ENCODE measurements around the gene IFNAR1.
"Not testable (repeated sequence)": the region's sequence is repeated elsewhere in the genome, so short reads cannot be mapped to it uniquely, and the experiment has no call there.

The IFNAR1 gene

GRCh38 chr21:33308586-33309490 is 15.9 kb upstream of the IFNAR1 start:
- DNase-seq = no peak

DNA sequence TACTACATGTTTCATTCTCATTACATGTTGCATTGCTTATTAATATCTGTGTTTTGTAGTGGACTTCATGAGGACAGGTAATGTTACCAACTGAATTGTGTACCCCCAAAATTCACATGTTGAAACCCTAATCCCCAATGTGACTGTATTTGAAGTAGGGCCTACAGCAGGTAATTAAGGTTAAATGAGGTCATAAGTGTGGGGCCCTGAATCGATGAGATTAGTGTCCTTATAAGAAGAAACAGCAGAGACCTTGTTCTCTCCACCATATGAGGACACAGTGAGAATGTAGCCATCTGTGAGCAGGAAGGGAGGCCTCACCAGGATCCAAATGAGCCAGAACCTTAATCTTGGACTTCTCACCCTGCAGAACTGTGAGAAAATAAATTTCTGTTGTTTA is 15.0 kb upstream of the IFNAR1 start:
- DNase-seq = no peak

DNA sequence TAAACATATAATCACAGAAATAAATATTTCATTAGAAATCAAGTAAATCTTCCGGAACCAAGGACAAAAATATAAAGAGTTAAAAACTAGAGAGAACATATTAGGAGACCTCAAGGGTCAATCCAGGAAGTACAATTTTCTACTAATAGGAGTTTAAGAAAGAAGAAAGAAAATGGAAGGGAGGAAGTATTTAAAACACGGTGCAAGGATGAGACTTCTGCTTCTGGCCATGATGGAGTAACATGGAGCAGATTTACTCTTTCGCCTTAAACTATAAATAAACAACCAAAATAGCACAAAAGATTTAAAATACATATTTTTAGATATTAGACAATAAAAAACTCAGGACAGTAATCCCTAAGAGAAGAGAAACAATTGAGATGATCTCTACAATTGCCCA is 12.6 kb upstream of the IFNAR1 start:
- DNase-seq = no peak

DNA sequence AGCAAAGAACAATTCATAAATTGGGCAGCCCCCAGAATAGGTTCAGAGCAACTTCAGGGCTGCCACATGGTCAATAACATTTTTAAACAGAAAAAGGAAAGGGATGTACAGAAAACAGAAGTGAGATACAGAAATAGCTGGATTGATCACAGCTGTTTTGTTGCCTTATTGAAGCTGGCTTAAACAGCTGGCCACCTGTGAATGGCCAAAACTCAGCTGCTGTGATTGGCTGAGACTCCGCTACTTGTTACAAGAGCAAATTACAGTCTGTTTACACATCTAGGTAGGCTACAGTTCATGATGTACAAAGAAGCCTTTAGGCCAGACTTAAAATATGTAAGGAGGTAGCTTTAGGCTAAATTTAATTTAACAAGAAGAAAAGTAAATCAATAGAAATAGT is 11.6 kb upstream of the IFNAR1 start:
- no peak for DNase-seq

DNA sequence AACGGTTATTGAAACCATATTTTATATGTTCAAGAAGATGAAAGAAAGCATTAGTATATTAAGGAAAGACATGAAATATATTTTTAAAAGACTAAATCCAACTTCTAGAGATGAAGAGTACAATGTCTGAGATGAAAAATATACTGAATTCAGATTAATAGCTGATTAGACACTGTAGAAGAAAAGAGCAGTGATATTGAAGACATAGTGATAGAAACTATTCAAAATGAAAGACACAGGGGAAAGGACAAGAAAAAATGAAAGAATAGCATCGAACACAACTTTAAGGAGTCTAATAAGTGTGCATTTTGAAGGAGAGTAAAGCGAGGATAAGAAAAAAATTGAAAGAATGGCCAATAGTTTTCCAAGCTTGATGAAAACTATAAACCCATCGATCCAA is 11.2 kb upstream of the IFNAR1 start:
- DNase-seq = no peak

DNA sequence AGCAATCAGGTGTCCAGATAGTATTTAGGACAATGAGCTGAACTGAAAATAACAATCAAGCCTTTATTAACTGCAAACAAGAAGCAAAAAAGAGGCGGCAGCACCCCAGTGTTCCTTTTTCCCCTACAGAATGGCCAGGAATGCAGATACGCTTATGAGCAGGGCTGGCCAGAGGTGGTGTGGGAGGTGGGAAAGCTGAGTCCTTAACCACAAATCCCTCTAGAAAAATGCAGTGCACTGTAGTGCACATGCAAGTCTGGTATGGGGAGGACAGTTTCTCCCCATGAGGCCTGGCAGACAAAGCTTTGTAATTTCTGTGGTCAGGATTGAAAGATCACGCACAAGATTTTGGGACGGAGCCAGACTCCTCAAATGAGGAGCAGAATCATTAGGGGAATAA is 10.7 kb upstream of the IFNAR1 start:
- DNase-seq = no peak

DNA sequence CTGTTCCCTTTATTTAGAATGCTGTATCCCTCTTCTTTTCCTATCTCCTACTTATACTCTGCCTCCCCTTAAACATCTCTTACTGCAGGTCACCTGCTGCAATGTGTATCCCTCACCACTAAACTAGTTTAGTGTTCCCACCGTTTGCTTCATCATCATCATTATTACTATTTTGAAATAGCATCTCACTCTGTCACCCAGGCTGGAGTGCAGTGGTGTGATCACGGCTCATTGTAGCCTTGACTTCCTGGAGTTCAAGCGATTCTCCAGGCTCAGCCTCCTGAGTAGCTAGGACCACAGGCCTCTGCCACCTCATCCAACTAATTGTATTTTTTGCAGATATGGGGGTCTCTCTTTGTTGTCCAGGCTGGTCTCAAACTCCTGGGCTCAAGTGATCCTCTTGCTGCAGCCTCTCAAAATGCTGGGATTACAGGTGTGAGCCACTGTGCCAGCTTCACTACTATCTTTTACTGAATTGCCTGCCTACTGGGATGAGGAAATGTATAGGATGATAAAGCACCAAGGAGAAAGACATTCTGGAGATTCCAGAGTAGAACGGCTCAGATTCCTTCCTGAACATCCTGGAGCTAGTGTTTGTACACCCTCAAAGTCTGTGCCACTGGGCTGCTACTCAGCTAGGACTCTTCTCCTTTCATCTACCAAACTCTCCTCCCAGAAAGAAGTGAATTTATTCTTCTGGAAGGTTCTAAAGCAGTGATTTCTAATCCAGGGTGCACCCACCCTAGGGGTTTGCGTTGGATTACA is 8.6 kb upstream of the IFNAR1 start:
- no peak for DNase-seq

- no peak for DNase-seq
Measured at GRCh38 chr21:33317145-33317544, 7.6 kb upstream of the IFNAR1 start.

- no peak for DNase-seq
Measured at GRCh38 chr21:33317786-33318486, 6.8 kb upstream of the IFNAR1 start.

- not testable (repeated sequence) for DNase-seq
Measured at GRCh38 chr21:33321005-33321404, 3.8 kb upstream of the IFNAR1 start.

GRCh38 chr21:33323610-33324009 is 1.2 kb upstream of the IFNAR1 start:
- DNase-seq = not testable (repeated sequence)

GRCh38 chr21:33325222-33326067 is 675 bp downstream of the IFNAR1 start:
- peak in 3 of 4 experiments; percentile 45 to 59 (median 56) for DNase-seq

DNA sequence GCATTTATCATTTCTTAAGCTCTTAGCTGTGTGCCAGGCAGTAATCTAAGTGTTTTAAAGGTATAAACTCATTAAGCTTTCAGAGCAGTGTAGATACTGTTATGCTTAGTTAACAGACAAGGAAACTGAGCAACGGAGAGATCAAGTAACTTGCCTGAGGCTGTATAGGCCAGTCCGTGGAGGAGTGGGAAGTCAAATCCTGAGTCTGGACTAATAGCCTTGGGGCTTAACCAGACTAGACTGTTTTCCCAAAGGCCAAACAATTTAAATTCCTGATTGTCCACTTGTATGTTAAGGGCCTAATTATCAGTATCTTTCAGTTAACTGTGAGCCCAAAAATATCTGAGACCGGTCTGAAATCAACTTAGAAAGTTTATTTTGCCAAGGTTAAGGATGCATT is 2.6 kb downstream of the IFNAR1 start:
- no peak for DNase-seq

DNA sequence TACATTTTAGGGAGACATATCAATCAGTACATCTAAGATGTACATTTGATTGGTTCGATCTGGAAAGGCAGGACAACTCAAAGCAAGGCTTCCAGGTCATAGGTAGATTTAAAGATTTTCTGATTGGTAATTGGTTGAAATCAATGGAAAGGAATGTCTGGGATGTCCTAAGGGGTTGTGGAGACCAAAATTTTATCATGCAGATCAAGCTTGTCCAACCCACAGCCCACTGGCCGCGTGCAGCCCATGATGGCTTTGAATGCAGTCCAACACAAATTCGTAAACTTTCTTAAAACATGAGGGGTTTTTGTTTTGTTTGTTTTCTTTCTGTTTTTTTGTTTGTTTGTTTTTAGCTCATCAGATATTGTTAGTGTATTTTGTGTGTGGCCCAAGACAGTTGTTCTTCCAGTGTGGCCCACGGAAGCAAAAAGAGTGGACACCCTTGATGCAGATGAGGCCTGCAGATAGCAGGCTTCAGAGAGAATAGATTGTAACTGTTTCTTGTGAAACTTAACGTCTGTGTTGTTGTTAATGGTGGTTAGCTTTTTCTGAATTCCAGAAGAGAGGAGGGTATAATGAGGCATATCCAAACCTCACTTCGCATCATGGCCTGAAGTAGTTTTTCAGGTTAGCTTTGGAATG is 3.1 kb downstream of the IFNAR1 start:
- DNase-seq = no peak

DNA sequence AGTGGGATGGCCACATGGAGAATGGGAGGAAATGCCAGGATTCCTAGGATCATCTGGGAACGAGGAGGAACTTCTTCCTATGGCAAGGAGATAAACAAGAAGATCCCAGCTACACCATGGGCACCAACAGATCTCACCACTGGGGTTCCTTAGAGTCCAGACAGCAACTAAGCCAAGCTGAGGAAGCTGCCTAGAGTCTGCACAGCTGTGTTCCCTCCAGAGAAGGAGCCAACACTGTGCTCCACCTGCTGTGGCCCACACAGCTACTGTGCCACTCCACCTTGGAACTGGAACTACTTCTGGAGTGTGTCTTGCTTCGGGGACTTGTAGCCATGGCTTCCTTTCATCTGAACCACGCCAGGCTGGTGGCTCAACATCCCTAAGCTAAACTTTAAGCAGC is 6.0 kb downstream of the IFNAR1 start:
- no peak for DNase-seq

DNA sequence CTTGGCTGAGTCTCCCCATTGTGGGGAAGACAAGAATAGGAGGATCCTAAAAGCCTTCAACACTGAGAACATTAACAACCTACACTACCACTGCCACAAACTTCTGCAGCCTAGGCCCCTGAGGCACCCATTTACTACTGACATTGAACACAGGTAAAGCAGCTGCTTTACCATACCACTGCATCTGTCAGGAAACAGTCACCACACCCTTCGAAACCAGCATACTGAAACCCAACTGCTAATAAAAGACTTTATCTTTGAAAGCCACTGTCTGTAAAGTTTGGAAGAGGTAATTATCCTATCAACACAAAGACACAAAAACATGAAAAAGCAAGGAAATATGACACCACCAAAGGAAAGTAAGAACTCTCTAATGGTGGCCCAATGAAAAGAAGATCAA is 7.4 kb downstream of the IFNAR1 start:
- DNase-seq = no peak

DNA sequence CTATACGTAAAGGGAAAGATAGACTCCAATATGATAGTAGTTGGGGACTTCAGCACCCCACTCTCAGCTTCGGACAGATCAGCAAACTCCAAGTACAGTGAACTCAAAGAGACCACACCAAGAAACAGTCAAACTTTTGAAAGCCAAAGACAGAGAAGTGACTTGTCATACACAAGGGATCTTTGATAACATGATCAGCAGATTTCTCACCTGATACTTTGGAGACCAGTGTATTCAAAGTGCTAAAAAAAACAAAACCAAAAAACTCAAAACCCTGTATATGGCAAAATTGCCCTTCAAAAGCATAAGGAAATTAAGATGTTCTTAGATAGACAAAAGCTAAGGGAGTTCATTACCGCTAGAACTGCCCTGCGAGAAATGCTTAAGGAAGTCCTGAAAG is 9.4 kb downstream of the IFNAR1 start:
- no peak for DNase-seq

GRCh38 chr21:33334824-33335223 is 10.1 kb downstream of the IFNAR1 start:
- no peak for DNase-seq

DNA sequence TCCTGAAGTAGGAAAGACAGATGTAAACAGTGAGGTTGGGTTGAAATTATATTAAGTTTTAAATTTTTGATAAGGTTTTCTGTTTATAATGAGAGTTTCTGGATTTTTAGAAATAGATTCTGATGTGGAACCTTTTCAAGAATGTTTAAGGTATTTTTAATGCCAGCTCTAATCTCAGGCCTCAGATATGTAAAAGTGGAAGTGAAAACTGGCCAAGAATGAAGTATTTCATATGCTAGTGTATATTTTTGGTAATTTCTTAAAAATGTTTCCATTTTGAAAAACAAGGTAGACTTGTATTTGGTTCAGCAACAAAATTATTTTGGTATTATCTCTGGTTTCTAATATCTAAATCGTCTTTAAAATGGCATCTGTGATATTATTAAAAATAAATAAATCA is 14.4 kb downstream of the IFNAR1 start:
- DNase-seq = no peak

DNA sequence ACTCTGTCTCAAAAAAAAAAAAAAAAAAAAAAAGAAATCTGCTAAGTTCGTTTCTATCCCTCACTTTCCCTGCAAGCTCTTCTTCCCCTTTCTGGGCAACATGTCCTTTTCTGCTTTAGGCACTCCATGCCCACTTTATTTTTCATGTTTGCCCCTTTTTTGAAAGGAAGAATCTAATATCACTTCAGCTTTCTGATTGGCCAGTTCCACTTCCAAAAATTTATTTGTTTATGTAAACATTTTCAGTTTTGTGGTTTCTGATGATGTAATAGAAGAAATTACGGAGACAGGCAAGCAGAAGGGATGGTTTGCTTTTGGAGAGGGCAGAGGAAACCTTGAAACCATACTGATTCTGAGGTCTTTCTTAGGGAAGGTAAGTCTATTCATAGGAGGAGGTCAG is 15.1 kb downstream of the IFNAR1 start:
- no peak for DNase-seq

- no peak for DNase-seq
Measured at GRCh38 chr21:33345751-33346238, 21.0 kb downstream of the IFNAR1 start.

GRCh38 chr21:33348706-33349105 is 23.9 kb downstream of the IFNAR1 start:
- no peak for DNase-seq
